ENCODE data around the gene POC1A. TPM values are rescaled to one million over a fixed set of nuclear protein-coding genes. Genes with fewer than 3 reads are reported as not detected.

The POC1A gene
- total RNA-seq, 1 donor from 2014 or later = 9.4 TPM

DNA sequence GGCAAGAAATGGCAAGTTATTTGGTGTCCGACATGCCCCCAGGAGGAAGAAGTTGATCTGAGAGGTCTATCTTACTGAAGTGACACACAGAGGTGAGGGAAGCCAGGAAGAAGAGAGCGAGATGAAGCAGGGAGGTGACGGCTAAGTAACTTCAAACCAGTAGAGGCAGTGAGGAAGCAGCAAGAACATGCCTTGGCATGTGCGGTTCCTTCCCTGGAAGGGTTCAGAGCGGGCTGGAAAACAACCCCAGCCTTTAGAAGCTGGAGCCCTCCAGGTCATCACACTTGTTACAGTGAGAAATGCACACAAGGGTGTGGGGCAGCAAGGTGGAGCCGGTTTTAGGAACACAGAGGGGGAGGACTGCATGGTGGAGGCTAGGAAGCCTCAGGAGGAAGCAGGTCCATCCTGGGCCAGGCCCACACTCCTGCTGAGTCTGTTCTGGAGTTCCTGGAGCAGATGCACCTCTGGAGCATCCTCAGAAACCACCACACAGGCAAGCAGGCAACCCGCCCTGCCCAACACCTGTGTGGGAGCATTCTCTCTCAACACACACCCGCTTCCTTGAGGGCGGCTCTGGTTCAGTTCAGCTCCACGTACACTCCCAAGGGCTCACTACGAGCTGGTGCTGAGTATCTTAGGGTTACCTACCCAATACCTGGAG lies 47.1 kb downstream of the POC1A start:
- TF ChIP-seq CTCF (IDR thresholded peaks at IDR 0.05; ENCODE audit: unreplicated experiment) = no peak
- peaks cover 10% of the 10 kb centered on the region for H3K9me3 Mint-ChIP-seq
- no peak for DNase-seq (ENCODE audit: low spot score in 2 of 2, unreplicated experiment in 2 of 2)
- peaks cover 6% of the 10 kb centered on the region for H3K36me3 Mint-ChIP-seq
- no peak overlapping the region for H3K4me3 Mint-ChIP-seq
- peak overlapping the region; percentile 77 for H3K27ac Mint-ChIP-seq
- H3K4me1 Mint-ChIP-seq = peaks cover 36% of the 10 kb centered on the region
- no peaks in the 10 kb centered on the region for H3K27me3 Mint-ChIP-seq (ENCODE audit: low read depth)

- Mint-ChIP-seq H3K9me3 (peaks cover 24% of the 10 kb centered on the region), H3K27me3 (ENCODE audit: low read depth) (no peaks in the 10 kb centered on the region), H3K4me1 (peaks cover 33% of the 10 kb centered on the region), H3K36me3 (peaks cover 18% of the 10 kb centered on the region), H3K4me3 (no peak overlapping the region), H3K27ac (no peak overlapping the region)
- no peak for DNase-seq (ENCODE audit: low spot score in 2 of 2, unreplicated experiment in 2 of 2)
- no peak for TF ChIP-seq CTCF (IDR thresholded peaks at IDR 0.05; ENCODE audit: unreplicated experiment)
Observed at GRCh38 chr3:52104684-52105640, 49.3 kb downstream of the POC1A start.

- H3K27ac Mint-ChIP-seq = no peak overlapping the region
- H3K4me1 Mint-ChIP-seq = peaks cover 13% of the 10 kb centered on the region
- H3K4me3 Mint-ChIP-seq = no peak overlapping the region
- H3K27me3 Mint-ChIP-seq (ENCODE audit: low read depth) = no peaks in the 10 kb centered on the region
- peaks cover 18% of the 10 kb centered on the region for H3K36me3 Mint-ChIP-seq
- TF ChIP-seq CTCF (IDR thresholded peaks at IDR 0.05; ENCODE audit: unreplicated experiment) = no peak
- H3K9me3 Mint-ChIP-seq = peaks cover 24% of the 10 kb centered on the region
- no peak for DNase-seq (ENCODE audit: low spot score in 2 of 2, unreplicated experiment in 2 of 2)
Observed at GRCh38 chr3:52102934-52103333, 51.3 kb downstream of the POC1A start.

DNA sequence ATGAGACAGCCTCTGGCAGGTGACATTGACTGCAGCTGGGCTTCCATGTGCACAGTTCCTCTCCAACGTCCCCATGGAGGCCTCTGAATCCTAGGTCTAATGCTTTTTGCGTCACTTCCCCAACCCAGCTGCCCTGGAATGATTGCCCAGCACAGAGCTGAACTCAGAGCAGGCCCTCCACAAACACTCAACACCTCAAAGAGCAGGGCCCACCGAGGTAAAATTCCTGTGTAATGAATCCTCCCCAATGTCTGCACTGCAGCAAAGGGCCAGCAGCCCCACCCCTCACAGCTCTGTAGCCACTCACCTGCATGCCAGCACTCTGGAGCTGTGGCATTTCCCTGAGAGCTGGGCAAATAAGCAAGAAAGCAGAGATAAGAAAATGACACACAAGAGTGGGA lies 55.2 kb downstream of the POC1A start:
- Mint-ChIP-seq H3K27ac (no peak overlapping the region), H3K36me3 (peaks cover 18% of the 10 kb centered on the region), H3K4me3 (no peak overlapping the region), H3K9me3 (peaks cover 24% of the 10 kb centered on the region), H3K27me3 (ENCODE audit: low read depth) (no peaks in the 10 kb centered on the region), H3K4me1 (no peaks in the 10 kb centered on the region)
- no peak for TF ChIP-seq CTCF (IDR thresholded peaks at IDR 0.05; ENCODE audit: unreplicated experiment)
- DNase-seq (ENCODE audit: low spot score in 2 of 2, unreplicated experiment in 2 of 2) = no peak

- Mint-ChIP-seq H3K4me1 (no peaks in the 10 kb centered on the region), H3K9me3 (peaks cover 22% of the 10 kb centered on the region), H3K4me3 (no peak overlapping the region), H3K36me3 (peaks cover 18% of the 10 kb centered on the region), H3K27ac (no peak overlapping the region), H3K27me3 (ENCODE audit: low read depth) (no peaks in the 10 kb centered on the region)
- TF ChIP-seq CTCF (IDR thresholded peaks at IDR 0.05; ENCODE audit: unreplicated experiment) = no peak
- no peak for DNase-seq (ENCODE audit: low spot score in 2 of 2, unreplicated experiment in 2 of 2)
Observed at GRCh38 chr3:52097851-52098507, 56.2 kb downstream of the POC1A start.

Data from mesothelial cell of epicardium (in vitro differentiated cells).